ENCODE data around the gene SLC6A5.

- TF ChIP-seq CTCF (IDR thresholded peaks at IDR 0.05) (no peak), POLR2A (IDR thresholded peaks at IDR 0.05) (no peak)
These were observed 35.5 kb upstream of the SLC6A5 start for GRCh38 chr11:20563866-20564265.

Measured in body of pancreas (tissue), 4 donors.